B cell (primary cell): Measurements from ENCODE around the gene RFWD3. TPM values are rescaled to one million over a fixed set of nuclear protein-coding genes. Genes with fewer than 3 reads are reported as not detected.

Experiments used
- ATAC-seq: fragments of 200-7000 bp; cut with Tn5 transposase; one replicate; pipeline ENCODE4 v1.10.0; 2021; ENCODE audit warnings: low read depth, mild to moderate bottlenecking, moderate number of reproducible peaks, moderate library complexity
- CTCF ChIA-PET: fragments of 350-600 bp; sonication (Branson Sonifier 250); formaldehyde crosslinking; loops from one replicate; lab custom pipeline; 2021; ENCODE audit warnings: antibody characterized with exemption, inconsistent platforms; lab: Charles Lee
- POLR2A ChIA-PET: fragments of 350-600 bp; sonication (Branson Sonifier 250); formaldehyde crosslinking; loops from one replicate; lab custom pipeline; 2021; ENCODE audit warnings: antibody characterized with exemption; lab: Charles Lee
- DNase-seq: peaks from one replicate; pipeline ENCODE4 v3.0.0; 2013
- H2AFZ ChIP-seq: 2 replicates; pipeline ENCODE4 v1.6.1; 2012; ENCODE audit warnings: mild to moderate bottlenecking, low read depth, low read length; ENCODE audit not compliant: insufficient read depth, poor library complexity, severe bottlenecking
- H3K27ac ChIP-seq, 2 donors: 1 replicate in 1 of 2; 2 replicates in 1 of 2; pipeline ENCODE4 v1.5.1; 2012 to 2013; ENCODE audit warnings: low read length in 2 of 2, mild to moderate bottlenecking in 2 of 2, moderate library complexity in 1 of 2
- H3K27me3 ChIP-seq, 4 experiments: fragments of 200-600 bp in 1 of 4; sonication (generic) in 1 of 4; replicated peaks in 1 of 4; 1 replicate in 2 of 4; 2 replicates in 2 of 4; pipeline versions ENCODE4 v1.6.1 to v1.7.0; 2013 to 2016; ENCODE audit warnings: low read length in 3 of 4, mild to moderate bottlenecking in 2 of 4, mixed read lengths in 1 of 4, moderate library complexity in 1 of 4; ENCODE audit not compliant: insufficient read depth in 4 of 4, control insufficient read depth in 3 of 4; ENCODE audit errors: control extremely low read depth in 1 of 4
- H3K36me3 ChIP-seq, 2 experiments: replicated peaks in 1 of 2; 1 replicate in 1 of 2; 2 replicates in 1 of 2; pipeline versions ENCODE4 v1.6.1 to v1.7.1; 2013; ENCODE audit warnings: low read length in 1 of 2; ENCODE audit not compliant: insufficient read depth in 2 of 2, control insufficient read depth in 1 of 2; ENCODE audit errors: control extremely low read depth in 1 of 2, extremely low read depth in 1 of 2
- H3K4me1 ChIP-seq, 2 donors: fragments of 200-600 bp in 1 of 2; sonication (generic) in 1 of 2; 1 replicate in 1 of 2; 2 replicates in 1 of 2; pipeline versions ENCODE4 v1.5.1 to v1.6.1; 2013 to 2017; ENCODE audit warnings: low read length in 2 of 2; ENCODE audit not compliant: control insufficient read depth in 2 of 2, insufficient read depth in 2 of 2
- H3K4me2 ChIP-seq: replicated peaks from 2 replicates; pipeline ENCODE3; 2012; ENCODE audit warnings: mild to moderate bottlenecking, low read depth, low read length; ENCODE audit not compliant: poor library complexity, severe bottlenecking
- H3K4me3 ChIP-seq, 5 experiments: fragments of 200-600 bp in 1 of 5; sonication (generic) in 1 of 5; 1 replicate in 3 of 5; 2 replicates in 2 of 5; pipeline versions ENCODE4 v1.5.1 to v1.7.0; 2011 to 2016; ENCODE audit warnings: low read length in 4 of 5, mild to moderate bottlenecking in 4 of 5, low read depth in 2 of 5, control low read depth in 1 of 5, moderate library complexity in 1 of 5; ENCODE audit not compliant: insufficient read depth in 1 of 5; ENCODE audit errors: control extremely low read depth in 1 of 5, extremely low read depth in 1 of 5
- H3K79me2 ChIP-seq: fragments of 200-600 bp; sonication (generic); one replicate; pipeline ENCODE4 v1.6.0; 2016; ENCODE audit warnings: low read length; ENCODE audit not compliant: control insufficient read depth, insufficient read depth
- H3K9ac ChIP-seq: fragments of 200-600 bp; sonication (generic); 2 replicates; pipeline ENCODE4 v1.6.1; 2017; ENCODE audit warnings: mild to moderate bottlenecking, low read length, moderate library complexity
- H3K9me3 ChIP-seq, 3 donors: one replicate each; pipeline versions ENCODE4 v1.6.1 to v1.7.1; 2013; ENCODE audit warnings: low read length in 2 of 3; ENCODE audit not compliant: control insufficient read depth in 2 of 3, insufficient read depth in 1 of 3; ENCODE audit errors: control extremely low read depth in 1 of 3
- H4K20me1 ChIP-seq: 2 replicates; pipeline ENCODE4 v1.6.0; 2012; ENCODE audit warnings: mild to moderate bottlenecking, low read length; ENCODE audit not compliant: insufficient read depth, control insufficient read depth, poor library complexity, severe bottlenecking
- H3K27ac Mint-ChIP-seq: one replicate; pipeline ENCODE4 v1.8.0; 2021; ENCODE audit warnings: mixed read lengths
- H3K27me3 Mint-ChIP-seq: one replicate; pipeline ENCODE4 v1.8.0; 2021; ENCODE audit warnings: mixed read lengths
- H3K4me1 Mint-ChIP-seq: one replicate; pipeline ENCODE4 v1.8.0; 2021; ENCODE audit warnings: mixed read lengths
- H3K4me3 Mint-ChIP-seq: one replicate; pipeline ENCODE4 v1.8.0; 2021; ENCODE audit warnings: mixed read lengths
- H3K9me3 Mint-ChIP-seq: one replicate; pipeline ENCODE4 v1.8.0; 2022; ENCODE audit warnings: mixed read lengths; ENCODE audit not compliant: insufficient read depth
- CTCF ChIP-seq: fragments of 200-600 bp; IDR thresholded peaks from one replicate; pipeline ENCODE4 v1.8.0; 2022; ENCODE audit warnings: antibody characterized with exemption, mild to moderate bottlenecking
- EZH2 ChIP-seq: IDR thresholded peaks from 2 replicates; pipeline ENCODE4 v1.6.1; 2012; ENCODE audit warnings: borderline replicate concordance, low read depth, mild to moderate bottlenecking, moderate library complexity, low read length; ENCODE audit not compliant: insufficient read depth, poor library complexity, severe bottlenecking
- WGBS: methylation state at CpG from one replicate; pipeline ENCODE4 v1.1.5; 2013; ENCODE audit warnings: missing lambda C conversion rate; ENCODE audit not compliant: insufficient coverage; 5-methylcytosine and 5-hydroxymethylcytosine counted together
- intact Hi-C: fragments of 100-400 bp; cut with micrococcal nuclease; formaldehyde crosslinking; loops from one replicate; pipeline ENCODE4 v1.10.0; 2022
- polyA plus RNA-seq: library from polyadenylated mRNA; depleted of rRNA; stranded (reverse); fragments of >200 nt; gene quantifications from 2 replicates; pipeline ENCODE4 v1.2.3, GENCODE V29; 2012
- total RNA-seq, 2 donors: library from RNA; stranded (reverse); fragments of 120-200 nt in 1 of 2; gene quantifications; 1 replicate in 1 of 2; 2 replicates in 1 of 2; pipeline versions ENCODE4 v1.2.3 to v1.2.4, GENCODE V29; 2013 to 2022

Gene RFWD3
- total and polyA plus RNA-seq, 2 donors (not counting 1 experiment from before 2014, with no cell fraction given) = 19.7 to 63.3 TPM

DNA sequence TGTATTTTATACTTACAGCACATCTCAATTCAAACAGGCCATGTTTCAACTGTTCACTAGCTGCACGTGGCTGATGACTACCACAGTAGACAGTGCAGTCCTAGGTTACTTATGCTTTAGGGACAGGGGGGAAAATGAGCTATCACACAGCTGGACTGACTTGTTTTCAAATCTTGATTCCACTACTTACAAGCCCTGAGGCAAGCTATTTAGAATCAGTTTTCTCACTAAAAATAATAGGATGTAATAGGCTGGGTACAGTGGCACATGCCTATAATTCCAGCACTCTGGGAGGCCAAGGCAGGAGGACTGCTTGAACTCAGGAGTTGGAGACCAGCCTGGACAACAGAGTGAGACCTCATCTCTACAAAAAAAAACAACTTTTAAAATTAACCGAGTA, 70.1 kb downstream of the RFWD3 start:
- ChIA-PET POLR2A (no interaction called here), CTCF (no interaction called here)
- Histone ChIP-seq H3K27me3 (no peaks in the 10 kb centered on the region), H2AFZ (no peak overlapping the region), H3K27ac (no peak overlapping the region), H3K4me1 (peaks cover 14 to 16% of the 10 kb centered on the region in 2 donors), H3K36me3 (peaks cover 2 to 6% of the 10 kb centered on the region in 2 experiments), H3K9ac (no peak overlapping the region), H3K9me3 (peaks cover 0 to 6% (median 0%) of the 10 kb centered on the region in 3 donors), H3K4me3 (no peak overlapping the region), H3K4me2 (no peak overlapping the region), H4K20me1 (peaks cover 53% of the 10 kb centered on the region), H3K79me2 (peaks cover 97% of the 10 kb centered on the region)
- Mint-ChIP-seq H3K9me3 (no peaks in the 10 kb centered on the region), H3K27ac (no peak overlapping the region), H3K4me3 (no peak overlapping the region), H3K4me1 (peaks cover 32% of the 10 kb centered on the region), H3K27me3 (no peaks in the 10 kb centered on the region)
- TF ChIP-seq EZH2 (no peak), CTCF (no peak)
- no peak for DNase-seq
- no peak for ATAC-seq
- intact Hi-C loops = no loop called here
- no CpG with 5 or more reads among the region's 2 CpGs for WGBS

- no peak overlapping the region for H3K27ac Mint-ChIP-seq
- Histone ChIP-seq H2AFZ (no peak overlapping the region), H3K79me2 (peaks cover 99% of the 10 kb centered on the region), H3K36me3 (peaks cover 2 to 3% of the 10 kb centered on the region in 2 experiments), H3K9me3 (peaks cover 0 to 6% (median 0%) of the 10 kb centered on the region in 3 donors), H3K4me3 (no peak overlapping the region), H3K9ac (no peak overlapping the region), H4K20me1 (peaks cover 65% of the 10 kb centered on the region), H3K27ac (no peak overlapping the region), H3K27me3 (no peaks in the 10 kb centered on the region), H3K4me2 (no peak overlapping the region), H3K4me1 (peaks cover 9 to 12% of the 10 kb centered on the region in 2 donors)
- no peak overlapping the region for H3K4me3 Mint-ChIP-seq
- ChIA-PET POLR2A (no interaction called here), CTCF (no interaction called here)
- peaks cover 28% of the 10 kb centered on the region for H3K4me1 Mint-ChIP-seq
- no CpG with 5 or more reads among the region's 3 CpGs for WGBS
- DNase-seq (no peak), ATAC-seq (no peak)
- TF ChIP-seq CTCF = no peak
- TF ChIP-seq EZH2 = no peak
- no peaks in the 10 kb centered on the region for H3K9me3 Mint-ChIP-seq
- no peaks in the 10 kb centered on the region for H3K27me3 Mint-ChIP-seq
- intact Hi-C loops = no loop called here
These were observed 73.8 kb downstream of the RFWD3 start for GRCh38 chr16:74592847-74593246.
